DMS53 (cell line): Measurements from ENCODE around the gene RACGAP1.
A peak's percentile ranks its signal among the peaks of the same experiment; 100 is the strongest.

ENCODE experiments used
- DNase-seq: peaks from one replicate; lab custom pipeline; 2025; lab: John Stamatoyannopoulos, UW

The RACGAP1 gene, protein sequence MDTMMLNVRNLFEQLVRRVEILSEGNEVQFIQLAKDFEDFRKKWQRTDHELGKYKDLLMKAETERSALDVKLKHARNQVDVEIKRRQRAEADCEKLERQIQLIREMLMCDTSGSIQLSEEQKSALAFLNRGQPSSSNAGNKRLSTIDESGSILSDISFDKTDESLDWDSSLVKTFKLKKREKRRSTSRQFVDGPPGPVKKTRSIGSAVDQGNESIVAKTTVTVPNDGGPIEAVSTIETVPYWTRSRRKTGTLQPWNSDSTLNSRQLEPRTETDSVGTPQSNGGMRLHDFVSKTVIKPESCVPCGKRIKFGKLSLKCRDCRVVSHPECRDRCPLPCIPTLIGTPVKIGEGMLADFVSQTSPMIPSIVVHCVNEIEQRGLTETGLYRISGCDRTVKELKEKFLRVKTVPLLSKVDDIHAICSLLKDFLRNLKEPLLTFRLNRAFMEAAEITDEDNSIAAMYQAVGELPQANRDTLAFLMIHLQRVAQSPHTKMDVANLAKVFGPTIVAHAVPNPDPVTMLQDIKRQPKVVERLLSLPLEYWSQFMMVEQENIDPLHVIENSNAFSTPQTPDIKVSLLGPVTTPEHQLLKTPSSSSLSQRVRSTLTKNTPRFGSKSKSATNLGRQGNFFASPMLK

DNA sequence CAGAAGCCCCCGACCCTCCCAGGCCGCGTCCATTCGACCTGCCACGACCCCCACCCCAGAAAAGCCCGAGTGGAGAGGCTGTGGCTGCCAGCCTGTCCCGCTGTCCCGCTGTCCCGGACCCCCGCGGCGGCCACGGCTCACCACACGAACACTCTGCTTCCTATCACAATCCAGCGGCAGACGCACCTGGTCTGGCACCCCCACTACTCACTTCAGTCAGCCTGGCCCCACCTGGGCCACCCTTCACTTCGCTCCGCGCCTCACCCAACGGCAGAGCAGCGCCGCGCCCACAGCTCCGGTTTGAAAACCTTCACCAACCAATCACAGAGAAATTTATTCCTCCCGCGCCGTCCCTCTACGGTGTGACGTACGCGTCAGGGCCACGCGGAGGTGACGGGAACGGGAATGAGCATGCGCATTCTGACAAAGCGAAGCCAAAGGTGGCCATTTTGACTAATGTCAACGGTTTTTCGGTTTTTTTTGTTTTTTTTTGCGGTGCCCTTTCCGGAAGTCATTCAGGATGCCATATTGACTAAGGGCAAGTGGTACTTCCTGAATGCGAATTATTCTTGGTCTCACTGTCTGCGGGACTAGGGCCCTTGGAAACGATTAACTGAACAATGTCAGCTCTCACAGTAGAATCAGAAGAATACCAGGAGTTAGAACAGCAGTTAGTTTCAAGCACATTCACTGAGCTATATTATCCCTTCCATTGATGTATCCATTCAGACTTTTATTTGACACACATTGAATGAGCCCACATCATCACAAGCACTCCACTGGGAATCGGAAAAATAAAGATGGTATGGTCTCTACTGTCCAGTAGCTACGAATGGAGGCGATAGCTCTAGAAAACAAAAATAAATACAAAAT lies at the start of gene RACGAP1:
Gene RACGAP1 (minus strand): TSS at position 308 of the 873 bp plus-strand sequence. CDS start 8,779 bp downstream, outside the sequence.
- DNase-seq, result peak; percentile 99

DNA sequence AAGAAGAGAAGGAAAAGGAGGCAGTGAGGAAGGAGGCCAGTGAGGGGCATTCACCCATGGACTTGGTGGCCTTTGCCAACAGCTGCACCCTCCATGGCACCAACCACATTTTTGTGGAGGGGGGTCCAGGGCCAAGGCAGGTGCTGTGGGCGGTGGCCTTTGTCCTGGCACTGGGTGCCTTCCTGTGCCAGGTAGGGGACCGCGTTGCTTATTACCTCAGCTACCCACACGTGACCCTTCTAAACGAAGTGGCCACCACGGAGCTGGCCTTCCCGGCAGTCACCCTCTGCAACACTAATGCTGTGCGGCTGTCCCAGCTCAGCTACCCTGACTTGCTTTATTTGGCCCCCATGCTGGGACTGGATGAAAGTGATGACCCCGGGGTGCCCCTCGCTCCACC lies 48.4 kb upstream of the RACGAP1 start:
- DNase-seq, result no peak

DNA sequence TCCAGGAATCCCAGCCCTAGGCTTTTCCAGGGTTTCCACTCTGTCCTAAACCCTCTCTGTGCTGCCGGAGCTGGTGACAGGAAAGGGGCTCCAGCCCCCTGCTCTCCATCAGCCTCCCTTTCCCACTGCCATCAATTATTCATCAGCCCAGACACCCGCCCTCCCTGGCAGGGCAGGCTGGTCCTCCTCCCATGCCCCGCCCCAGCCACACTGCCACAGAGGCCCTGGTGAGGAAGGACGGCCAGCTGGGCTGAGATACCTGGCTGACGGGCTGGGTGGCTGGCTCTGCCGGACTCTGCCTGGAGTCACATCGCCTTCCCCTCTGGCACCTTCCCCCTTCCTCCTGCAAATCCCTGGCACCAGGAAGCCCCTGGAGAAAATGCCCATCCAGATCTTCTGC lies 47.9 kb upstream of the RACGAP1 start:
- peak; percentile 17 for DNase-seq

DNA sequence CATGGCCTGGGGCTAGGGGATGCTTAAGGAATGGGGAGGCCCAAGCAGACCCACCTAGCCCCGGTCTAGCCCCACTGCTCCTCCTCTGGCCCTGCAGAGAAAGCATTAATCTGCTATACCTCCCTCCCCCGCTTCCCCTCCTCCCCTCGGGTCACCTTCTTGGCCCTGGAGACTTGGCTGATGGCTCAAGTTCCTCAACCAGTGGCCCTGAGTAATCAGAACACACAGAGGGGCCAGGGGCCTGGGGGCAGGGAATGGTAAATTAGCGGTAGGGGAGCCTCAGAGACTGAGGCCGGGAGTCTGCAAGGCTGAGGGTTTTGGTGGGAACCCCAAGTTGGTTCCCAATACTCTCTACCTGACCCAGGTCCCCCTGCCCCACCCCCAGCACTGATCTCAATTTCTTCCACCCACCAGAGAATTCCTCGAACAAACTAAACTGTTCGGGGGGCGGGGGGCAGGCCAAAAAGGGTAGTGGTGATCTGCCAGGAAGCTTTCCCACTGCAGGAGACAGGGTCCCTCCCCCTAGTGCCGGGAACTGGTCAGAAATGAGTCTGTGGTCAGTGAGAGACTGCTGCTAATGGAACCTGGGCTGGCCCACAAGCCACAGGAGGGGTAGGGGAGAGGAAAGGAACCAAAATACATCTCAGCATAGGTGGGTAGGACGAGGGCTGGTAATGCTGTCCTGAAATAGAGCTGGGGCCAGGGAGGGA lies 47.1 kb upstream of the RACGAP1 start:
- no peak for DNase-seq

DNA sequence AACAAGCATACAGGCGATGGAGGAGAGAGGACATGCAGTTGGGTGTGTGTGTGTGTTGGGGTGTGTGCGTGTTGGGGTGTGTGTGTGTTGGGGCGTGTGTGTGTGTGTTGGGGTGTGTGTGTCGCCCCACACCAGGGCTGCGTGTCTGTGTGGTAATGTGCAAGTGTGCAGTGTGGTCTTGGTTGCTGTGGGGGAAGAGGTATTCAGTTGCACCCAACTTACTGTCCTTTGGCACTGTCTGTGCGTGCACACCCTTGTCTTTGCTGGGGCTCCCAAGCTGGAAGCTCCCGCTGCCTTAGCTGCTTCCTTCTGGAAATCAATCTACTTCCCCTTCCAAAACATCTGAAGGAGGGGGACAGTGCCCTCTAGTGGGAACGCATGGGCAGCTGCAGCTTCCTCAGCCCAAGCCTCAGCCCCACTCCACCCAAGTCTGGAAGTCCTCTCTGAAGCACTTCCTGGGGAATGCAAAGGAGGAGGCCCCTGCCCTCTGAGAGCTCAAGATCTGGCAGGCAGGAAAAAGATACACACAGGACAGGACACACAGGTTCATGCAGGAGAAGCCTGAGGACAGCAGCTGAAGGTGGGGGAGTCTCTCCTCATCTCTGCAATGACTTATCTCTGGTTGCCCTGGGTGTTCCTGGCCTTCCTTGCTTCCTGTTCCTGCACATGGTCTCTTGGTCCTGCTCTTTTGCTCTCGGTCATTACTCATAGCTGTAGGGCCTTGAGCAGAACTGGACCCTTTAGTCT lies 45.2 kb upstream of the RACGAP1 start:
- DNase-seq, result peak; percentile 84

DNA sequence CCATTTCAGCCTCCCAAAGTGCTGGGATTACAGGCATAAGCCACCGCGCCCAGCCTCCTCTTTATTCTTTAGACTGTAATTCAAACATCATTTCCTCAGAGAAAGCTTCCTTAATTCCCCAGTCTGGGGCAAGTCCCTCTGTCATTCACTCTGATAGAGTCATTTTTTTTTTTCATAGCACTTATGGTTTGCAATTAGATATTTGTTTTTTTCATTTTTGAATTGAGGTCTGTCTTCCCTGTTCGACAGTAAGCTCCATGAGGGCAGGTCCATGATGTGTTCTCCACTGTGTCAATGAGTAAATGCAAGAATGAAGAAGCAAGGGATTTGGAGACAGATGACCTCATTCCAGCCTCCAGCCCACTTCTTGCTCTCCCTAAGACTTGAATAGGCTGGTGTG lies 44.2 kb upstream of the RACGAP1 start:
- no peak for DNase-seq

DNA sequence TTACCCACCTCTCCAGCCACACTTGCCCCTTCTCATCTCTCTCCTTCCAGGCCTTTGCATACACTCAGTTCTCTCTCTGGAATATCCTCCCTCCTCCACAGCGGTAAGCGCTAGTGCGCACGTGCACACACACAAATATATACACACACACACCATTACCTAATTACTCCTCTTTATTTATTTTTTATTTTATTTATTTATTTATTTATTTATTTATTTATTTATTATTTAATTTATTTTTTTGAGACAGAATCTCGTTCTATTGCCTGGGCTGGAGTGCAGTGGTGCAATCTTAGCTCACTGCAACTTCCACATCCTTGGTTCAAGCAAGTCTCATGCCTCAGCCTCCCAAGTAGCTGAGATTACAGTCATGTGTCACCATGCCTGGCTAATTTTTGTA lies 43.8 kb upstream of the RACGAP1 start:
- no peak for DNase-seq

DNA sequence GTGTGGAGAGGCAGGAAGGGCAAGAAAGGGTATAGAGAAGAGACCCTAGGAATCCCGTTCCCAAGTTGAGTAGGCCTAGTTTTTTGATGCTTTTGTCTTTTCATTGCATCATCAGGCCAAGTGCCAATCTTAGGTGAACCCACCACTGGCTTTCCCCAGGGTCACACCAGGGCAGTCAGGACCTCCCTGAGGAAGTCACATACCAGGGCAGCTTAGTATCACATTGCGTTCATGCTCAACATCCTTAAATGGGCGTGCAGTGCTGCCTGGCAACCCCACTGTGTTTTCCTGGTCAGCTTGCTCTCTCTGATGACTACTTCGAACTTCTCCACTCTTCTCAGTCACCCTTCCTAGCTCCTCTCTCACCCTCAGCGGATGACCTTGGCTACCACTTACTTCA lies 41.1 kb upstream of the RACGAP1 start:
- peak; percentile 26 for DNase-seq

DNA sequence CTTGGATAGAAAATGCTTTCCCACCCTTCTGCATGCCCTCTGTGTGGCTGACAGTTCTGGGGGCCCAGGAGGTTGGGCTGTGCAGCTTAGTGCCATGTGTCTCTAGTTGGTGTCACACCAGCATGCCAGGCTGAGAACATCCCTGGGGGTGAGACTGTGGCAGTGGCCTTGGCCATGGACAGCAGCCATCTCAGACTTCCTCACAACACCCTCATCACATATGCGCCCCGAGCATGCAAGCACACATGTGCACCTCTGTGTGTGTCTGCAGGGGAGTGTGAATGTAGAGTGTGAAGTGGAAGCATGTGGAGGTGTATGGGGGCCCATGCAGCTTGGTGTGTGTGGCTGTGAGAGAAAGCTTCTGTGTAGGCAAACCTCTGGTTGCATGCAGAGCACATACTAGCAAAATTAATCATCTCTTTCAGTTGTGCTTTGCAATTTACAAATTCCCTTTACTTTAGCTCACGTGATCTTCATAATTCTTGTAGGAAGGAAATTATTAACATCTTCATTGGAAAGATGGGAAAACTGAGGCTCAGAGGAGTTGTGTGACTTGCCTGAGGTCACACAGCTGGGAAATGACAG lies 40.5 kb upstream of the RACGAP1 start:
- DNase-seq, result no peak

DNA sequence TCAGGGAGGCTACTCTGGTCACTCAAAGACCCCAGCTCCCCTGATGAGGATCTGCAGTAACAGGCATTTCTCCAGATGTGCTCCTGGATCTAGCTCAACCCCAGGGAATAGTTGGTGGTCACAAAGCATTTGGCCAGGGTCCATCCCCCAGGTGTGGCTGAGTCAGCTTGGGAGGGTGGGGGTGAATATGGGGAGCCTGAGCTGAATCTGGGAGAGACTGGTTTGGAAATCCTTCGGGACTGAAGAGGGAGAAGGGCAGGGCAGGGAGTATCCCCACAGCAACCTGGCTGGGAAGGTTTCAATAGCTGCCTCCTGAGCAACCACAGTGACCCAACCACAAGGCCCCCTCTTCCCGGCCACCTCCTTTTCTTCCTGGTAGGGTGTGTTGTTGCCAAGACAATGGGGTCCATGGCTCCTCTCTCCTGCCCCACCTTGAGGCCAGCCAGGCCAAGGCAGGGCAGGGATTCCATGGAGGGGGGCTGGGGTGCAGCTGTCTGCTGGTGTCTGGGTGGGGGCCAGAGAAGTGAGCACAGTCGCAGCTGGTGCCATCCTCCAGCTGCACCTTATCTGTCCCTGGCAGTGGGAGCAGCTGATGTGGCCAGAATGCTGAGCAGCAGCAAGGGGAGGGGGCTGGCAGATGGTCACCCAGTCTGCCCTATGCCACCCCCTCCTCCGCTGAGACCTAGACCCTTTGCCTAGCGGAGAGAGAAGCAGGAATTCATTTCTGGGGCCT lies 37.6 kb upstream of the RACGAP1 start:
- no peak for DNase-seq

DNA sequence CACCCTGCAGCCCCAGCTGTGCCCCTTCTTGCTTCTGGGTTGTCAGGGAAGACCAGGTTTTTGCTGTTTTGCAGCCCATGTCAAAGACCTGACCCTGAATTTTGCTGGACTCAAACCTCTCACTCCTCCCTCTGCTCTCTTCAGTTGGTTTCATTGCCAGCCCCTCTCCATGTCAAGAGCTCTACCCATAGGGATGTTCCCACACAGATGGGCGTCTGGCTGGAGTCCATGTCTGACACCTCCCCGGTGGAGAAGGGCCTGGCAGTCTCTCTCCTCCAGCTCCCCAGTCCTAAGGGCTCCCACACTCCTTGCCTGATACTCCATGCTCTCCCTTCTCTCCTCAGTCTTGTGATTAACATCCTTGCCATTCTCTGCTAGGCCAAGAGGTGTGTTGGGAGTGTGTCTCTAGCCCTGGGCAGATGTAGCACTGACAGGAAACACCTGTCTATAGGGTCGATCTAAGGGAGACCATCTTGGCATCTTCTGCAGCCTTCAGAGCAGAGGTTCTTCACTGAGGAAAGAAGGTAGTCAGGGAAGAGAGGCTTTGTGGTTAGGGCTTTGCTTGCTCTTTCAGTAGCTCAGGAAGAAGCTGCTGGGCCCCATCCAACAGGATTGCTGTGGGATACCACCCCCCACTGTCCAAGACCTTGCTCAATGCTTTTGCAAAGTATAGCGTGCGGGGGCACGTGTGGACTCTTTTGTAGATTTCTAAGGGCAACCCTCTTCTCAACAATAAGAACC lies 36.8 kb upstream of the RACGAP1 start:
- no peak for DNase-seq

DNA sequence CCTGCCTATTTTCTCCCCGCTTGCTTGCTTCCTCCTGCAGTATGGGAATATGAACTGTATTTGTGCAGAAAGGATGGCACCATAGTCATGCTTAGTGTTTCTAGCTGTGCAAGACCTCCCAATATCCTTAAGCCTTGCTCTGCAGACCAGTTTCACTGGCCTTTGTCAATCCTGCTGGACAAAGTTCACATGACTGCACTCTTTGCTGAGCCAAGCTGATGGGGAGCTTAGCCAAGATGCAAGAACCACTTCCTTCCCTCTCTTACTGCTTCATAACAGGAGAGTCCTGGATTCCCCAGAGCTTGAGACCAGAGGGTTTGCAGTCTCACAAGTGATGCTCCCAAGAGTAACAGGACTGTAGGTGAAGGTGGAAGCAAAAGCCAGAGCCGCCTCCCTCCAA lies 35.9 kb upstream of the RACGAP1 start:
- DNase-seq, result no peak

DNA sequence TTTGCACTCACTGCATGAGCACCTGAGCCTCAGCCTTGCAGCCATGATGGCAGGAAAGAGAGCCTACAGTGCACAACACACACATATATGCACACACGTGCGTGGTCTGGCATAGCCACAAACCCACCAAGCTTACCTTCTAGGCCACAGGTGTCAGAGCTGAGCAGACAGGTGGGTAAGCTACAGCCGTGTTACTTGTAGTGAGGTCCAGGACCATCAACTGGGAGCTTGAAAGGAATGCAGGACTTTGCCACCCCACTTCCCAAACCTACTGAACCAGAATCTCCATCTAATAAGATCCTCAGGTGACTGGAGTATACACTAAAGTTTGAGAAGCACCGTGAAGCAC lies 34.8 kb upstream of the RACGAP1 start:
- no peak for DNase-seq

DNA sequence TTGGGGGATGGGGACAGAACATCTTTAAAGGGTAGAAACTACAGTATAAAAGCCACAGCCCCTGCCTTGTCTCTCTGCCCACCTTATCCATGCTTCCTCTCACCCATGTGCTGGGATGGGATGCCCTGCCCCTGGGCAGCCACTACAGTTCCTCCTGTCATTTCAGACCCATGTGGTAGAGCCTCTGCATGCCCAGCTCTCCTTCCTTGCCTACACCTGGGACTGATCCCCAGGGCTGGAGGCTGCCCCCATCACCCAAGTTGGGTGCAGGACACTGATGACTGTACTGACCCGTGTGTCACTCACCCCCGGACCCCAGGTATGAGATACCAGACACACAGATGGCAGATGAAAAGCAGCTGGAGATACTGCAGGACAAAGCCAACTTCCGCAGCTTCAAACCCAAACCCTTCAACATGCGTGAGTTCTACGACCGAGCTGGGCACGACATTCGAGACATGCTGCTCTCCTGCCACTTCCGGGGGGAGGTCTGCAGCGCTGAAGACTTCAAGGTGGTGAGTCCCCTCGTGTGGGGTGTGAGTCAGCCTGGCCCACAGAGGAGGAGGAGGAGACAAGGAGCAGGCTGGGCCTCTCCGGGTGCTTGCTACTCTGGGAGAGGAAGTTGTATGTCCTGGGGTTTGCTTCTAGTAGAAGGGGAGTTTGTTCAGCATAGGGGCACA lies 34.3 kb upstream of the RACGAP1 start:
- DNase-seq, result no peak

DNA sequence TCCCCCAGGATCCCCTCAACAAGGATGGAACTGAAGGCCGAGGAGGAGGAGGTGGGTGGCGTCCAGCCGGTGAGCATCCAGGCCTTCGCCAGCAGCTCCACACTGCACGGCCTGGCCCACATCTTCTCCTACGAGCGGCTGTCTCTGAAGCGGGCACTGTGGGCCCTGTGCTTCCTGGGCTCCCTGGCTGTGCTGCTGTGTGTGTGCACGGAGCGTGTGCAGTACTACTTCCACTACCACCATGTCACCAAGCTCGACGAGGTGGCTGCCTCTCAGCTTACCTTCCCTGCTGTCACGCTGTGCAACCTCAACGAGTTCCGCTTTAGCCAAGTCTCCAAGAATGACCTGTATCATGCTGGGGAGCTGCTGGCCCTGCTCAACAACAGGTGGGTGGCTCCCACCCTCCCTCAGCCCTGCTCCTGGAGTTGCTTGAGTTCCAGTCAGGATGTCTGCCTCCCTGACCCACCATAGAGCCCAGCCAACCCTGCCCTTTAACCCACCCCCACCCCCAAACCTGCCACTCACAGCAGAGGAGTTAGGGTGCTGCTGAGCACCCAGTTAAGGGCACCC lies 33.5 kb upstream of the RACGAP1 start:
- peak; percentile 75 for DNase-seq

DNA sequence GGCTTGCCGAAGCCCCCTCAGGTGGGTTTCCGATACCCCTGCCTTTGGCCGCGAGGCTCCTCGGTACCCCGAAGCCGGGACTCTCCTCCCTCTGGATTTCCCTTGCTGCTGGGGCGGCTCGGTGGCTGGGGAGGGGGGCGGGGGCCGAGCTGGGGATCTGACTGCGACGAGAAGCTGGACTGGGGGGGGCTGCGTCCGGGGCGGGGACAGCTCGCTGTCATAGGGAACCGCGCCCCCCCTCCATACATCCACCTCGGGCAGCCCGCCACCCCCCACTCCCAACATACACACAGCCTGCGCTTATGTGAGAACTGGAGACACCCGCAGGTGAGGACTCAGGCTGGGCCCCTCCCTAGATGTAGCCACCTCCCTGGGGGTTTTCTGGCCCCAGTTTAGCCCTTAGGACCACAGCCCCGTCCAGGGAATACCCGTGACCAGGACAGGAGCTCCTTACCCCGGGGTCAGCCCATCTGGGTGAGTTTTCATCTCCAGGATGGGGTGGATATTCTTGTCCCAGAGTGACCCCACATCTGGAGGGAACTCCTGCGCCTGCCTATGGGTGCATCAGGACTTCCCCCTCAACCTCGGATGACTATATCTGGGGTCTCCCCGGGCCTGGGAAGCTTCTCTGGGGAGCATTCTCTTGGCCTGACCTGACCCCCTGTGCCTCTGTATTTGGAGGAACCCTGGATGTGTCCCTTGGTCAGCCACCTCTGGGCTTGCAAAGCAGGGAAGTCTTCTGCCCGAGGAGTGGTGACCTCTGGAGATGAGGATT lies 32.8 kb upstream of the RACGAP1 start:
- DNase-seq, result peak; percentile 42

DNA sequence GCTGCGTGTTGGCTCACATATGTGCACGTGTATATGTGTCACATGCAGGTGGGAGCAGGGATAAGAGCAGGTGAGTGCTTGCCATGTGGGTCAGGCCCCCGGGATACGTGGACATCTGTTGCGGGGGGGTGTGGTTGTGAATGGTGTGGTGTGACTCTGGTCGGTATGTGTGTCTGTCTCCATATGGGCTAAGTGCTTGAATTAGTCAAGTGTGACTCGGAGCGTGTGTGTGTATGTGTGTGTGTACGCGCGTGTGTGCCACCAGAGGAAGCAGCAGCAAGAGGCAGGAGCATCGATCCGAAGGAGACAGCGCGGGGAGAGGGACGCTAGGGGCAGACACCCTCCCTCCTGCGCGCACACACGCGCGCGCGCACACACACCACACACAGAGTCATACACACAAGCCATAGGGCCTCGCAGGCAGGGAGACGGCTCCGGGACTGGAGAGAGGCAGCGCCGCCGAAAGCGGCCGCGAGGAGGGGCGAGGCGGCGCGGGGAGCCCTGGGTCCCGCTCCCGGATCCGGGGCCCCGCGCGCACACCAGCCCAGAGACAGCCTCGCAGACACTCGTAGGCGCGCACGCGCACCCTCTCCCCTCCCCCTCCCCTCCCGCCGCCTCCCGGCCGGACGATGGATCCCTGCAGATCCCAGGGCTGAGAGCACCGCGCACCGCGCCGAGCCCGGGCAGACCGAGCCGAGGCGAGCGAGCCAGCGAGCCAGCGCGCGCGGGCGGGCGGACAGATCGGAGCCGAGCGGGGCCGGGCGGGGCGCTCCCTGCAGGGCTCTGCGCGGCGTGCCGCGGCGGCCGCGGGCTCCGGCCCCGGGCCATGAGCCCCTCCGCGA lies 31.9 kb upstream of the RACGAP1 start, which contains the start of gene ASIC1:
Gene ASIC1 (plus strand): TSS at position 597 of the 842 bp plus-strand sequence. CDS start 1,171 bp downstream, outside the sequence.
- DNase-seq, result peak; percentile 89
